WTC11 (cell line): ENCODE measurements around the gene TIMM10. TPM values are rescaled to one million over a fixed set of nuclear protein-coding genes. Genes with fewer than 3 reads are reported as not detected.

Source experiments
- ATAC-seq: fragments of 200-7000 bp; cut with Tn5 transposase; 2 replicates; pipeline ENCODE4 v1.10.0; 2021; ENCODE audit warnings: mild to moderate bottlenecking, moderate library complexity
- CTCF ChIA-PET: fragments of 300-600 bp; sonication (Branson Sonifier 250); formaldehyde crosslinking; loops from one replicate; lab custom pipeline; 2021; ENCODE audit warnings: antibody characterized with exemption; lab: Charles Lee
- POLR2A ChIA-PET: fragments of 350-600 bp; sonication (Branson Sonifier 250); formaldehyde crosslinking; loops from one replicate; lab custom pipeline; 2021; ENCODE audit warnings: antibody characterized with exemption; lab: Charles Lee
- DNase-seq: peaks from one replicate; pipeline ENCODE4 v3.0.0; 2021; ENCODE audit warnings: low spot score
- H3K27ac Mint-ChIP-seq: 2 replicates; pipeline ENCODE4 v1.8.0; 2021; ENCODE audit warnings: mixed read lengths
- H3K27me3 Mint-ChIP-seq: 2 replicates; pipeline ENCODE4 v1.8.0; 2021; ENCODE audit warnings: low read depth, mild to moderate bottlenecking, moderate library complexity, mixed read lengths
- H3K36me3 Mint-ChIP-seq: 2 replicates; pipeline ENCODE4 v1.8.0; 2021; ENCODE audit warnings: mixed read lengths
- H3K4me1 Mint-ChIP-seq: 2 replicates; pipeline ENCODE4 v1.8.0; 2022; ENCODE audit warnings: mixed read lengths
- H3K4me3 Mint-ChIP-seq: 2 replicates; pipeline ENCODE4 v1.8.0; 2021; ENCODE audit warnings: mild to moderate bottlenecking, moderate library complexity, mixed read lengths
- H3K9me3 Mint-ChIP-seq: 2 replicates; pipeline ENCODE4 v1.8.0; 2021; ENCODE audit warnings: mixed read lengths
- ATF1 ChIP-seq: sonication (generic); formaldehyde crosslinking; IDR thresholded peaks from 2 replicates; pipeline ENCODE4 v1.8.1; 2023; ENCODE audit warnings: mild to moderate bottlenecking, moderate library complexity, missing genetic modification reagents
- CREB1 ChIP-seq: sonication (generic); formaldehyde crosslinking; IDR thresholded peaks from 2 replicates; pipeline ENCODE4 v1.8.0; 2023; ENCODE audit warnings: mild to moderate bottlenecking, missing genetic modification reagents
- CREM ChIP-seq: sonication (generic); formaldehyde crosslinking; IDR thresholded peaks from 2 replicates; pipeline ENCODE4 v1.8.1; 2022; ENCODE audit warnings: mild to moderate bottlenecking, missing genetic modification reagents, moderate library complexity
- FOXJ3 ChIP-seq: sonication (generic); formaldehyde crosslinking; IDR thresholded peaks from 2 replicates; pipeline ENCODE4 v1.9.0; 2021; ENCODE audit warnings: missing genetic modification reagents, mild to moderate bottlenecking, borderline replicate concordance
- IRF2 ChIP-seq: sonication (generic); formaldehyde crosslinking; IDR thresholded peaks from 2 replicates; pipeline ENCODE4 v1.8.0; 2022; ENCODE audit warnings: low read depth, missing genetic modification reagents, borderline replicate concordance
- NR2C2 ChIP-seq: sonication (generic); formaldehyde crosslinking; IDR thresholded peaks from 2 replicates; pipeline ENCODE4 v1.8.0; 2022; ENCODE audit warnings: mild to moderate bottlenecking, missing genetic modification reagents
- NR3C1 ChIP-seq: sonication (generic); formaldehyde crosslinking; conservative IDR thresholded peaks from 2 replicates; pipeline ENCODE4 v1.8.1; 2023; ENCODE audit warnings: low read depth, mild to moderate bottlenecking, missing genetic modification reagents
- RELA ChIP-seq: sonication (generic); formaldehyde crosslinking; IDR thresholded peaks from 2 replicates; pipeline ENCODE4 v1.8.1; 2022; ENCODE audit warnings: missing genetic modification reagents, mild to moderate bottlenecking, borderline replicate concordance
- RORB ChIP-seq: fragments of 250-450 bp; sonication (Bioruptor Pico); IDR thresholded peaks from 2 replicates; pipeline ENCODE4 v1.9.0; 2021; ENCODE audit warnings: mild to moderate bottlenecking
- TEAD4 ChIP-seq: sonication (generic); formaldehyde crosslinking; IDR thresholded peaks from 2 replicates; pipeline ENCODE4 v1.8.0; 2022; ENCODE audit warnings: mild to moderate bottlenecking, missing genetic modification reagents
- ZBTB43 ChIP-seq: sonication (generic); formaldehyde crosslinking; IDR thresholded peaks from 2 replicates; pipeline ENCODE4 v1.8.1; 2023; ENCODE audit warnings: mild to moderate bottlenecking, missing genetic modification reagents
- ZNF232 ChIP-seq: sonication (generic); formaldehyde crosslinking; IDR thresholded peaks from 2 replicates; pipeline ENCODE4 v1.8.0; 2022; ENCODE audit warnings: mild to moderate bottlenecking, missing genetic modification reagents
- ZNF425 ChIP-seq: fragments of 250-450 bp; sonication (Bioruptor Pico); conservative IDR thresholded peaks from 2 replicates; pipeline ENCODE4 v1.9.0; 2021; ENCODE audit warnings: mild to moderate bottlenecking
- total RNA-seq: library from RNA; stranded (reverse); gene quantifications from 3 replicates; pipeline ENCODE4 v1.2.3, GENCODE V29; 2021
- TF ChIP-seq, protein P1 (sequence below): sonication (generic); formaldehyde crosslinking; IDR thresholded peaks from 2 replicates; pipeline ENCODE4 v1.8.1; 2022; ENCODE audit warnings: mild to moderate bottlenecking, moderate library complexity, missing genetic modification reagents
- TF ChIP-seq, protein P2 (sequence below): sonication (generic); formaldehyde crosslinking; IDR thresholded peaks from 2 replicates; pipeline ENCODE4 v1.8.1; 2022; ENCODE audit warnings: low read depth, mild to moderate bottlenecking, moderate library complexity, missing genetic modification reagents, borderline replicate concordance
- TF ChIP-seq, protein P3 (sequence below): sonication (generic); formaldehyde crosslinking; IDR thresholded peaks from 2 replicates; pipeline ENCODE4 v1.8.0; 2023; ENCODE audit warnings: missing genetic modification reagents, mild to moderate bottlenecking, borderline replicate concordance
- TF ChIP-seq, protein P4 (sequence below): fragments of 250-450 bp; sonication (Bioruptor Pico); IDR thresholded peaks from 2 replicates; pipeline ENCODE4 v1.8.0; 2021; ENCODE audit warnings: mild to moderate bottlenecking
- TF ChIP-seq, protein P5 (sequence below): sonication (generic); formaldehyde crosslinking; IDR thresholded peaks from 2 replicates; pipeline ENCODE4 v1.8.0; 2022; ENCODE audit warnings: mild to moderate bottlenecking, missing genetic modification reagents

Gene TIMM10
- total RNA-seq, 1 experiment from 2014 or later: 92.8 TPM

GRCh38 chr11:57483562-57483918, 47.0 kb downstream of the TIMM10 start (continued):
- TF ChIP-seq ZNF425 (CRISPR knock-in tag): no peak
- TF ChIP-seq NR3C1: no peak
- TF ChIP-seq CREM (CRISPR knock-in tag): no peak

GRCh38 chr11:57482782-57483561, 47.6 kb downstream of the TIMM10 start:
- ATAC-seq: peak; percentile 53
- no peak overlapping the region for H3K27ac Mint-ChIP-seq
- peak overlapping the region; percentile 72 for H3K4me3 Mint-ChIP-seq
- peaks cover 51% of the 10 kb centered on the region for H3K27me3 Mint-ChIP-seq
- ChIA-PET CTCF (interaction anchor here (0.5 to 9.7 kb wide), 27 partner anchors 8 to 171 kb away, joined by 3 to 260 read pairs (median 4); partner anchors contain the start of genes P2RX3, RTN4RL2 and SLC43A1), POLR2A (interaction anchor here (0.5 to 2.3 kb wide), 5 partner anchors 9 to 281 kb away, joined by 3 to 12 read pairs (median 5); no protein-coding TSS in a partner anchor)
- peaks cover 40% of the 10 kb centered on the region for H3K4me1 Mint-ChIP-seq
- H3K9me3 Mint-ChIP-seq: no peaks in the 10 kb centered on the region
- peaks cover 17% of the 10 kb centered on the region; the same call in 1 of the 2 replicates for H3K36me3 Mint-ChIP-seq
- DNase-seq: peak; percentile 78
- TF ChIP-seq RELA (CRISPR knock-in tag): no peak
- TF ChIP-seq NR2C2 (CRISPR knock-in tag): no peak
- TF ChIP-seq ZBTB43 (CRISPR knock-in tag): peak; percentile 51; the same call in 1 of the 2 replicates
- no peak for TF ChIP-seq RORB (CRISPR knock-in tag)
- TF ChIP-seq IRF2 (CRISPR knock-in tag): no peak
- no peak for TF ChIP-seq ZNF232 (CRISPR knock-in tag)
- TF ChIP-seq, protein P1, sequence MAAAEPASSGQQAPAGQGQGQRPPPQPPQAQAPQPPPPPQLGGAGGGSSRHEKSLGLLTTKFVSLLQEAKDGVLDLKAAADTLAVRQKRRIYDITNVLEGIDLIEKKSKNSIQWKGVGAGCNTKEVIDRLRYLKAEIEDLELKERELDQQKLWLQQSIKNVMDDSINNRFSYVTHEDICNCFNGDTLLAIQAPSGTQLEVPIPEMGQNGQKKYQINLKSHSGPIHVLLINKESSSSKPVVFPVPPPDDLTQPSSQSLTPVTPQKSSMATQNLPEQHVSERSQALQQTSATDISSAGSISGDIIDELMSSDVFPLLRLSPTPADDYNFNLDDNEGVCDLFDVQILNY (CRISPR knock-in tag): 0 out of 2 replicates have a peak, but pooled peaks have one; percentile 45
- TF ChIP-seq, protein P2, sequence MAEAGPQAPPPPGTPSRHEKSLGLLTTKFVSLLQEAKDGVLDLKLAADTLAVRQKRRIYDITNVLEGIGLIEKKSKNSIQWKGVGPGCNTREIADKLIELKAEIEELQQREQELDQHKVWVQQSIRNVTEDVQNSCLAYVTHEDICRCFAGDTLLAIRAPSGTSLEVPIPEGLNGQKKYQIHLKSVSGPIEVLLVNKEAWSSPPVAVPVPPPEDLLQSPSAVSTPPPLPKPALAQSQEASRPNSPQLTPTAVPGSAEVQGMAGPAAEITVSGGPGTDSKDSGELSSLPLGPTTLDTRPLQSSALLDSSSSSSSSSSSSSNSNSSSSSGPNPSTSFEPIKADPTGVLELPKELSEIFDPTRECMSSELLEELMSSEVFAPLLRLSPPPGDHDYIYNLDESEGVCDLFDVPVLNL (CRISPR knock-in tag): no peak
- TF ChIP-seq, protein P3, sequence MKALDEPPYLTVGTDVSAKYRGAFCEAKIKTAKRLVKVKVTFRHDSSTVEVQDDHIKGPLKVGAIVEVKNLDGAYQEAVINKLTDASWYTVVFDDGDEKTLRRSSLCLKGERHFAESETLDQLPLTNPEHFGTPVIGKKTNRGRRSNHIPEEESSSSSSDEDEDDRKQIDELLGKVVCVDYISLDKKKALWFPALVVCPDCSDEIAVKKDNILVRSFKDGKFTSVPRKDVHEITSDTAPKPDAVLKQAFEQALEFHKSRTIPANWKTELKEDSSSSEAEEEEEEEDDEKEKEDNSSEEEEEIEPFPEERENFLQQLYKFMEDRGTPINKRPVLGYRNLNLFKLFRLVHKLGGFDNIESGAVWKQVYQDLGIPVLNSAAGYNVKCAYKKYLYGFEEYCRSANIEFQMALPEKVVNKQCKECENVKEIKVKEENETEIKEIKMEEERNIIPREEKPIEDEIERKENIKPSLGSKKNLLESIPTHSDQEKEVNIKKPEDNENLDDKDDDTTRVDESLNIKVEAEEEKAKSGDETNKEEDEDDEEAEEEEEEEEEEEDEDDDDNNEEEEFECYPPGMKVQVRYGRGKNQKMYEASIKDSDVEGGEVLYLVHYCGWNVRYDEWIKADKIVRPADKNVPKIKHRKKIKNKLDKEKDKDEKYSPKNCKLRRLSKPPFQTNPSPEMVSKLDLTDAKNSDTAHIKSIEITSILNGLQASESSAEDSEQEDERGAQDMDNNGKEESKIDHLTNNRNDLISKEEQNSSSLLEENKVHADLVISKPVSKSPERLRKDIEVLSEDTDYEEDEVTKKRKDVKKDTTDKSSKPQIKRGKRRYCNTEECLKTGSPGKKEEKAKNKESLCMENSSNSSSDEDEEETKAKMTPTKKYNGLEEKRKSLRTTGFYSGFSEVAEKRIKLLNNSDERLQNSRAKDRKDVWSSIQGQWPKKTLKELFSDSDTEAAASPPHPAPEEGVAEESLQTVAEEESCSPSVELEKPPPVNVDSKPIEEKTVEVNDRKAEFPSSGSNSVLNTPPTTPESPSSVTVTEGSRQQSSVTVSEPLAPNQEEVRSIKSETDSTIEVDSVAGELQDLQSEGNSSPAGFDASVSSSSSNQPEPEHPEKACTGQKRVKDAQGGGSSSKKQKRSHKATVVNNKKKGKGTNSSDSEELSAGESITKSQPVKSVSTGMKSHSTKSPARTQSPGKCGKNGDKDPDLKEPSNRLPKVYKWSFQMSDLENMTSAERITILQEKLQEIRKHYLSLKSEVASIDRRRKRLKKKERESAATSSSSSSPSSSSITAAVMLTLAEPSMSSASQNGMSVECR (CRISPR knock-in tag): peak; percentile 54; the same call in 1 of the 2 replicates
- peak; percentile 42; the same call in 1 of the 2 replicates for TF ChIP-seq TEAD4
- TF ChIP-seq CREB1 (CRISPR knock-in tag): 0 out of 2 replicates have a peak, but pooled peaks have one; percentile 52
- TF ChIP-seq, protein P4, sequence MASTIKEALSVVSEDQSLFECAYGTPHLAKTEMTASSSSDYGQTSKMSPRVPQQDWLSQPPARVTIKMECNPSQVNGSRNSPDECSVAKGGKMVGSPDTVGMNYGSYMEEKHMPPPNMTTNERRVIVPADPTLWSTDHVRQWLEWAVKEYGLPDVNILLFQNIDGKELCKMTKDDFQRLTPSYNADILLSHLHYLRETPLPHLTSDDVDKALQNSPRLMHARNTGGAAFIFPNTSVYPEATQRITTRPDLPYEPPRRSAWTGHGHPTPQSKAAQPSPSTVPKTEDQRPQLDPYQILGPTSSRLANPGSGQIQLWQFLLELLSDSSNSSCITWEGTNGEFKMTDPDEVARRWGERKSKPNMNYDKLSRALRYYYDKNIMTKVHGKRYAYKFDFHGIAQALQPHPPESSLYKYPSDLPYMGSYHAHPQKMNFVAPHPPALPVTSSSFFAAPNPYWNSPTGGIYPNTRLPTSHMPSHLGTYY (CRISPR knock-in tag): no peak
- TF ChIP-seq, protein P5, sequence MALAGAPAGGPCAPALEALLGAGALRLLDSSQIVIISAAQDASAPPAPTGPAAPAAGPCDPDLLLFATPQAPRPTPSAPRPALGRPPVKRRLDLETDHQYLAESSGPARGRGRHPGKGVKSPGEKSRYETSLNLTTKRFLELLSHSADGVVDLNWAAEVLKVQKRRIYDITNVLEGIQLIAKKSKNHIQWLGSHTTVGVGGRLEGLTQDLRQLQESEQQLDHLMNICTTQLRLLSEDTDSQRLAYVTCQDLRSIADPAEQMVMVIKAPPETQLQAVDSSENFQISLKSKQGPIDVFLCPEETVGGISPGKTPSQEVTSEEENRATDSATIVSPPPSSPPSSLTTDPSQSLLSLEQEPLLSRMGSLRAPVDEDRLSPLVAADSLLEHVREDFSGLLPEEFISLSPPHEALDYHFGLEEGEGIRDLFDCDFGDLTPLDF (CRISPR knock-in tag): no peak
- TF ChIP-seq ATF1: no peak
- TF ChIP-seq FOXJ3 (CRISPR knock-in tag): no peak
